GM21717 (cell line): ENCODE data around the gene HAPLN1.

Source experiments
- ATAC-seq: cut with Tn5 transposase; IDR thresholded peaks from one replicate; pipeline ENCODE4 v1.9.1; 2021; ENCODE audit warnings: mild to moderate bottlenecking, moderate library complexity; ENCODE audit not compliant: unreplicated experiment

The HAPLN1 gene

GRCh38 chr5:83645936-83646335 lies 74.7 kb downstream of the HAPLN1 start:
- no peak for ATAC-seq

- ATAC-seq = no peak
These were observed 76.4 kb downstream of the HAPLN1 start for GRCh38 chr5:83644301-83644700.

GRCh38 chr5:83641946-83642345 lies 78.7 kb downstream of the HAPLN1 start:
- no peak for ATAC-seq

GRCh38 chr5:83639911-83640310 lies 80.7 kb downstream of the HAPLN1 start:
- ATAC-seq = no peak

GRCh38 chr5:83636156-83636555 lies 84.5 kb downstream of the HAPLN1 start:
- no peak for ATAC-seq

- no peak for ATAC-seq
These were observed 87.4 kb downstream of the HAPLN1 start for GRCh38 chr5:83633285-83633684.

- ATAC-seq = no peak
These were observed 87.8 kb downstream of the HAPLN1 start for GRCh38 chr5:83632874-83633273.

GRCh38 chr5:83628360-83628759 lies 92.3 kb downstream of the HAPLN1 start:
- ATAC-seq = no peak

GRCh38 chr5:83614841-83615240 lies 105.8 kb downstream of the HAPLN1 start:
- no peak for ATAC-seq

- peak; percentile 52 for ATAC-seq
These were observed 112.5 kb downstream of the HAPLN1 start for GRCh38 chr5:83608122-83608521.

- no peak for ATAC-seq
These were observed 125.4 kb downstream of the HAPLN1 start for GRCh38 chr5:83595217-83595616.

- no peak for ATAC-seq
These were observed 129.7 kb downstream of the HAPLN1 start for GRCh38 chr5:83590966-83591365.

- no peak for ATAC-seq
These were observed 130.9 kb downstream of the HAPLN1 start for GRCh38 chr5:83589786-83590185.
